GM19099 (cell line): ENCODE data around the gene ERBB3.

Experiments
- POLR2A ChIP-seq: IDR thresholded peaks from 3 replicates; pipeline ENCODE4 v1.6.1; 2011; ENCODE audit warnings: low read depth; ENCODE audit not compliant: insufficient read length; ENCODE audit errors: extremely low read depth

The ERBB3 gene

DNA sequence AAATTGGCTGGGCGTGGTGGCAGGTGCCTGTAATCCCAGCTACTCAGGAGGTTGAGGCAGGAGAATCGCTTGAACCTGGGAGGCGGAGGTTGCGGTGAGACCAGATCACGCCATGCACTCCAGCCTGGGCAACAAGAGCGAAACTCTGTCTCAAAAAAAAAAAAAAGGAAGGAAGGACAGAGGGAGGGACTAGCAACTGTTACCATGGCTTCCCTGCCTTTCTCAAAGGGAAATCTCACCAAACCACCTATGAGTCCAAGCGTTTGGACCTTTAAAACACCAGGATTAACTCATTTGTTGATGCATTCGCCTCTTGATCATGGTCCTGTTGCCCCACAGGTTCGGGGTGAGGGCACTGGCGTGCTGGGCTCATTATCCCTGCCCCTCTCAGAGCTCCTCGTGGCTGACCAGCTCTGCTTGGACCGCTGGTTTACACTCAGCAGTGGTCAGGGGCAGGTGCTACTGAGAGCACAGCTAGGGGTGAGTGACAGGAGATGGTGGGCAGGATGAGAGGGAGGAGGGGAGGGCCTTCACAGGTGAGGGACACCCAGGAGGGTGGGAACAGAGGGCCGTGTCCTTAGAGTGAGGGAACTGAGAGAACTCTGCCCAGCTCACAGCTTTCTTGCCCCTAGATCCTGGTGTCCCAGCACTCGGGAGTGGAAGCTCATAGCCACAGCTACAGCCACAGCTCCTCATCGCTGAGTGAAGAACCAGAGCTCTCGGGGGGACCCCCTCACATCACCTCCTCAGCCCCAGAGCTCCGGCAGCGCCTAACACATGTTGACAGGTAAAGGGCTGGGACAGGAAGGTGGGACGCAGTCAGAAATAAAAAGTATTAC is 62.2 kb downstream of the ERBB3 start:
- TF ChIP-seq POLR2A = no peak

- no peak for TF ChIP-seq POLR2A
Measured at GRCh38 chr12:56143217-56143616, 63.3 kb downstream of the ERBB3 start.

DNA sequence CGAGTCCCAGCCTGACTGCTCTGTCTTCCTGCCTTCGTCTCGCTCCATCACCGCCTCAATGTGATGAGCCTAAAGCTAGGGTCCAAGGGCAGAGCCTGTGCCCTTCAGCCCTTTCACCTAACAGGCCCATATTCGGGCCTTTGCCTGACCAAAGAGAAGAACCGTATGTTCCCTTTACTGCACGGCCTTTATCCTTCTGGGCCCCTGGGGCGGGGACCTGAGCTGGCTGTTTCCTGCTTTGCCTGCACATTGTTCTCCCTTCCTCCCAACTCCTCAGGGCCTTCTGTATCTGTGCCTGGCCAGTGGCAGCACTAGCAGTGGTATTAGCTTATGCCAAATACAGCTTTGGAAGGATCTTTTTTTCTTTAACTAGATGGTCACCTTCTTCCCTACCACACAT is 63.9 kb downstream of the ERBB3 start:
- TF ChIP-seq POLR2A = no peak

- TF ChIP-seq POLR2A = no peak
Measured at GRCh38 chr12:56145217-56145616, 65.3 kb downstream of the ERBB3 start.

DNA sequence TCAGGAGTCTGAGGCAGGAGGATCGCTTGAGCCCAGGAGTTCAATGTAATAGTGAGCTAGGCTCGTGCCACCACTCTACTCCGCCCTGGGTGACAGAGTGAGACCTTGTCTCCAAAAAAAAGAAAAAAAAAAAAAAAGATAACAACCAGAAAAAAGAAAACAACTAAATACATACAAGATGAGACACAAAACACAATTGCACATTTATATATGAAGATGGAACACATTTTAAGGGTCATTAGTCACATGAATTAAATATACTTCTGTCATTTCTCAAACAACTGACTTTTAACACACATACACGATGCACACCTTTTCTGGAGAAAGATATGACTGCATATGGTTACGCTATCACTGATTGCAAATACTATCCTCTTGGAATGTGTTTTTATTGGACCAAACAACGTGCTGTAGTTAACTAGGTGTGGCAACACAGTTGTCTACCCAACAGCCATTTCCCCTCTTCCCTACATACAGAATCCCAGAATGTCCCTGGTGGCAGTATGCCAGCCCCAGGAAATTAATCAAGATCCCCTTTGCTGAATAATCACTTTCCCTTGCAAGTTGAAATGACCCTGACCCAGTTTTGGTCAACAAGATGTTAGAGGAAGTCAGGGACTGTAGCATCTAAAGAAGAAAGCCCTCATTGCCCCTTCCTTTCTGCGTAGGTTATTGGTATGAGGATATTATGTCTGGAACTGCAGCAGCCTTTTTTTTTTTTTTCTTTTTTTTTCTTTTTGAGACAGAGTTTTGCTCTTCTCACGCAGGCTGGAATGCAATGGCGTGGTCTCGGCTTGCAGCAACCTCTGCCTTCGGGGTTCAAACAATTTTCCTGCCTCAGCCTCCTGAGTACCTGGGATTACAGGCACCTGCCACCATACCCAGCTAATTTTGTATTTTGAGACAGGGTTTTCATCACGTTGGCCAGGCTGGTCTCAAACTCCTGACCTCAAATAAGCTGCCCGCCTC is 66.8 kb downstream of the ERBB3 start:
- no peak for TF ChIP-seq POLR2A

- TF ChIP-seq POLR2A = no peak
Measured at GRCh38 chr12:56150563-56150962, 70.6 kb downstream of the ERBB3 start.

DNA sequence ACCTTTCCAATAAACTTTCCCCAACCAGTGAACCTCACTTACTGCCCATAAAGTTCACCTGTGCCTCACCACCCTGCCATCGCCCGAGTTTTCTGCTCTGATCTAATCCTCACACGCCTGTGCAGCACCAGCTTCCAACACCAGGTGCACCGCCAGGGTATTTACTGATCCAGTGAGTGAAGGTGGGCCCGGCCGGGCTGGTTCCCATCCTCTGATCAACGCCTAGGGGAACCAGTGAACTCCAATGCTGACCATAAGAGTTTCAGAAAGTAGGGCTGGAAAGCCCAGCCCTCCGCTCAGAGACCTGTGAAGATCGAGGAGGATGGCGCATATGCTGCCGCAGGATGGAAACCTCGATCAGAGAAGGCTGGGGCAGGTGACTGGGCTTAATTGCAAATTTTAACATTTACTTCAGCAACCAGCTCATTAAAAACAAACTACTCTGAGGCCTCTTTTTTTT is 71.7 kb downstream of the ERBB3 start:
- TF ChIP-seq POLR2A = no peak

DNA sequence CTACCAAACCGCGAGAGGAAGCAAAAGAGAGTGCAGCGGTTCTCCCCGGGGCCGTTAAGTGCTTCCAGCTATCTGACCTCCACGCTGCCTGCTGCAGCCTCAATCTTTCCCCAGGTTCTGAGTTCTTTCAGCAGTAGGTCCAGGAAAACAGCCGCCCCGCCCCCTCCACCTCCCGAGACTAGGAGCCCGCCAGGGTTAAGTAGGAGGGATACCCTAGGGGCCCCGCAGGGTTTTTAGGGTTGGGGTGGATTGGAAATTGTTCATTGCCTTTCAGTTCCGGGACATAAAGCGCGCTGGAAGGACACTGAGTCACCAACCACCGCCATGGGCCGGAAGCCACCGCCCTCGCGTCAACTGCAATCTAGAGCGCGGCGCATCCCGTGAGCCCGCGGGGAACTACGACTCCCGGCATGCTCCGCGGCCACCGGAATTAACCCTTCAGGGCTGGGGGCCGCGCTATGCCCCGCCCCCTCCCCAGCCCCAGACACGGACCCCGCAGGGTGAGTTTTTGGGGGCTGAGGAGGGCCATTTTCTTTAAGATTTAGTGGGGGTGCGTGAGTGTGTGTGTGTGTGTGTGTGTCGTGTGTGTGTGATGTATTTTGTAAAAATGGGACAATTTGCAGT is 72.3 kb downstream of the ERBB3 start, which contains the start of gene MYL6B:
TSS of gene MYL6B (plus strand) at position 456 of the 624 bp plus-strand sequence. CDS start 1,332 bp downstream, outside the sequence.
- TF ChIP-seq POLR2A = peak; percentile 82
